ENCODE measurements around the gene SIRT5.

The SIRT5 gene

GRCh38 chr6:13536796-13537526 lies 37.4 kb upstream of the SIRT5 start:
- DNase-seq: no peak
- TF ChIP-seq CTCF (IDR thresholded peaks at IDR 0.05): no peak
- H3K27me3 ChIP-seq: no peaks in the 10 kb centered on the region
- H3K4me3 ChIP-seq: no peak overlapping the region
- no peaks in the 10 kb centered on the region for H3K4me1 ChIP-seq
- H3K27ac ChIP-seq: no peak overlapping the region
- intact Hi-C loops (cut with DNase I; ENCODE audit: low total_unique reads): no loop called here
- H3K9me3 ChIP-seq: no peaks in the 10 kb centered on the region
- no peaks in the 10 kb centered on the region for H3K36me3 ChIP-seq

- intact Hi-C loops (cut with DNase I; ENCODE audit: low total_unique reads): no loop called here
- no peak for TF ChIP-seq CTCF (IDR thresholded peaks at IDR 0.05)
- H3K27ac ChIP-seq: no peak overlapping the region
Observed at GRCh38 chr6:13537527-13537897, 36.9 kb upstream of the SIRT5 start.

GRCh38 chr6:13538084-13538483 lies 36.3 kb upstream of the SIRT5 start:
- Histone ChIP-seq H3K4me3 (no peak overlapping the region), H3K27ac (no peak overlapping the region)
- intact Hi-C loops (cut with DNase I; ENCODE audit: low total_unique reads): loop anchor here (2.0 kb wide), 1 partner anchor 203 kb away; no protein-coding TSS in a partner anchor

More at GRCh38 chr6:13537527-13537897, 36.9 kb upstream of the SIRT5 start:
- H3K4me1 ChIP-seq: no peaks in the 10 kb centered on the region
- no peaks in the 10 kb centered on the region for H3K9me3 ChIP-seq
- DNase-seq: no peak
- H3K36me3 ChIP-seq: no peaks in the 10 kb centered on the region
- H3K27me3 ChIP-seq: no peaks in the 10 kb centered on the region
- no peak overlapping the region for H3K4me3 ChIP-seq

GRCh38 chr6:13538600-13538999 lies 35.8 kb upstream of the SIRT5 start:
- intact Hi-C loops (cut with DNase I; ENCODE audit: low total_unique reads): loop anchor here (2.0 kb wide), 1 partner anchor 204 kb away; no protein-coding TSS in a partner anchor
- no peak for TF ChIP-seq CTCF (IDR thresholded peaks at IDR 0.05)
- Histone ChIP-seq H3K4me3 (no peak overlapping the region), H3K9me3 (no peaks in the 10 kb centered on the region), H3K27ac (no peak overlapping the region), H3K4me1 (no peaks in the 10 kb centered on the region), H3K36me3 (no peaks in the 10 kb centered on the region), H3K27me3 (no peaks in the 10 kb centered on the region)
- DNase-seq: no peak

More at GRCh38 chr6:13538084-13538483, 36.3 kb upstream of the SIRT5 start:
- no peak for DNase-seq
- H3K27me3 ChIP-seq: no peaks in the 10 kb centered on the region
- TF ChIP-seq CTCF (IDR thresholded peaks at IDR 0.05): peak; percentile 49 to 74
- no peaks in the 10 kb centered on the region for H3K9me3 ChIP-seq
- no peaks in the 10 kb centered on the region for H3K36me3 ChIP-seq
- no peaks in the 10 kb centered on the region for H3K4me1 ChIP-seq

GRCh38 chr6:13539572-13539971 lies 34.8 kb upstream of the SIRT5 start:
- no peak for DNase-seq
- H3K36me3 ChIP-seq: no peaks in the 10 kb centered on the region
- no peaks in the 10 kb centered on the region for H3K27me3 ChIP-seq
- intact Hi-C loops (cut with DNase I; ENCODE audit: low total_unique reads): loop anchor here (2.0 kb wide), 1 partner anchor 205 kb away; no protein-coding TSS in a partner anchor
- no peak overlapping the region for H3K27ac ChIP-seq
- no peaks in the 10 kb centered on the region for H3K9me3 ChIP-seq
- no peaks in the 10 kb centered on the region for H3K4me1 ChIP-seq
- no peak overlapping the region for H3K4me3 ChIP-seq
- TF ChIP-seq CTCF (IDR thresholded peaks at IDR 0.05): no peak

Data from tibial artery (tissue), 4 donors.